ENCODE data around the gene PPIP5K1. TPM values are rescaled to one million over a fixed set of nuclear protein-coding genes. Genes with fewer than 3 reads are reported as not detected.

The PPIP5K1 gene
- total and polyA plus RNA-seq, 3 donors from 2014 or later, result 44.9 to 165 (median 138) TPM

DNA sequence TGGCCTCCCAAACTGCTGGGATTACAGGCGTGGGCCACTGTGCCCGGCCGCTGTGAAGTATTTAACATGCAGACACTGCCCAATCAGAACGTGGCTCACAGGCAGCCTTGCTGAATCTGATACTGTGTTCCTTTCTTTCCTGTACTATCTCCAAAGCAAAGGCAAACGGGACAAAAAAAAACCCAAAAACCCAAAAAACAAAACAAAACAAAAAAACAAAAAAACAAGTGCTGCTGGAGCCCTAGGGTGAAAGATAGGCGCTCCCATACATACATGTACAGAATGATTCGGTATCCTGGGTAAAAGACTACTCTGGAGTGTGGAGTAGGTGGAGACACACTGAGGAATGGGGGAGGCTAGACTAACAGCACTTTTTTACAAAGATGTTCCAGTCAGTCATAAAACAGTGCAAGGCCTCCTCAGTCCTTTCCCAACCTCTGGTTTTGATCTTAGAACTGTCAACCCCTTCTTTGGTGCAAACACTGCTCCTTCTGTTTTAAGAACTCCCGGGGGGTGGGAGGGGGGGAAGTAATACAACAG lies 80.3 kb downstream of the PPIP5K1 start:
- no peaks in the 10 kb centered on the region for H3K9me3 ChIP-seq
- H3K36me3 ChIP-seq (ENCODE audit: low read depth, missing control alignments), result no peaks in the 10 kb centered on the region
- peaks cover 29% of the 10 kb centered on the region for H3K4me1 ChIP-seq
- H3K27me3 ChIP-seq, result no peaks in the 10 kb centered on the region
- H3K4me3 ChIP-seq, result peak overlapping the region; percentile 62 to 70
- TF ChIP-seq CTCF (IDR thresholded peaks at IDR 0.05) (no peak), POLR2A (IDR thresholded peaks at IDR 0.05) (no peak)
- 9 to 16% methylated on average over 8 of the region's 8 CpGs for WGBS, 2 donors
- H3K27ac ChIP-seq, result peak overlapping the region; percentile 81 to 96
- DNase-seq, result peak; percentile 80
- intact Hi-C loops (cut with DNase I; ENCODE audit: low total_unique reads), result no loop called here

GRCh38 chr15:43508991-43509659 lies 80.9 kb downstream of the PPIP5K1 start:
- Histone ChIP-seq H3K36me3 (ENCODE audit: low read depth, missing control alignments) (no peaks in the 10 kb centered on the region), H3K9me3 (no peaks in the 10 kb centered on the region), H3K4me1 (peaks cover 29% of the 10 kb centered on the region), H3K27ac (peak overlapping the region; percentile 81 to 96), H3K27me3 (no peaks in the 10 kb centered on the region), H3K4me3 (no peak overlapping the region)
- intact Hi-C loops (cut with DNase I; ENCODE audit: low total_unique reads), result no loop called here
- WGBS, 2 donors, result 19 to 25% methylated on average over 9 of the region's 9 CpGs
- peak; percentile 38 for DNase-seq
- no peak for TF ChIP-seq CTCF (IDR thresholded peaks at IDR 0.05)
- no peak for TF ChIP-seq POLR2A (IDR thresholded peaks at IDR 0.05)

GRCh38 chr15:43508421-43508820 lies 81.6 kb downstream of the PPIP5K1 start:
- intact Hi-C loops (cut with DNase I; ENCODE audit: low total_unique reads), result no loop called here

GRCh38 chr15:43505738-43506137 lies 84.3 kb downstream of the PPIP5K1 start:
- DNase-seq, result no peak
- 63 to 85% methylated on average over 1 of the region's 1 CpG for WGBS, 2 donors
- Histone ChIP-seq H3K4me3 (no peak overlapping the region), H3K36me3 (ENCODE audit: low read depth, missing control alignments) (no peaks in the 10 kb centered on the region), H3K27me3 (no peaks in the 10 kb centered on the region), H3K9me3 (no peaks in the 10 kb centered on the region), H3K27ac (no peak overlapping the region), H3K4me1 (peaks cover 20% of the 10 kb centered on the region)
- intact Hi-C loops (cut with DNase I; ENCODE audit: low total_unique reads), result no loop called here
- TF ChIP-seq CTCF (IDR thresholded peaks at IDR 0.05), result no peak

More at GRCh38 chr15:43508421-43508820, 81.6 kb downstream of the PPIP5K1 start:
- TF ChIP-seq POLR2A (IDR thresholded peaks at IDR 0.05), result no peak
- no peak for TF ChIP-seq CTCF (IDR thresholded peaks at IDR 0.05)
- H3K27ac ChIP-seq, result peak overlapping the region; percentile 81 to 96
- DNase-seq, result no peak
- H3K36me3 ChIP-seq (ENCODE audit: low read depth, missing control alignments), result no peaks in the 10 kb centered on the region
- 73 to 76% methylated on average over 1 of the region's 1 CpG for WGBS, 2 donors
- no peaks in the 10 kb centered on the region for H3K9me3 ChIP-seq
- H3K27me3 ChIP-seq, result no peaks in the 10 kb centered on the region
- H3K4me3 ChIP-seq, result no peak overlapping the region
- peaks cover 24% of the 10 kb centered on the region for H3K4me1 ChIP-seq

DNA sequence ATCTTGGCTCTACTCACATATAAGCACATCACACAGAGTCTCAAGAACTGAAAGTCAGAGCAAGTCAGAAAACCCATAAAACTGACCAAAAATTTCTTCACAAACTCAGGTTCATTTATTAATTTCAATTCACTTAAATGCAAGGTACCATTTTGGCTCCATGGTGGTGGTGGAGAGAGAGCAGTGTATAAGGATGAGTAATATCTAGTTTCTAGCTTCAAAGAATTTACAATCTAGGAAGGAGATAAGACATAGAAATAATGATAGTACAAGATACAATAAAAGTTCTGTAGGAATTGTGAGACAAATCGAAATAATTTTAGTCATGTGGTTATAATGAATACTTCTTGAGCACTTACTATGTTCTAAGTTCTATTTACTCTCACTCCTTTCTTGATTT lies 90.4 kb downstream of the PPIP5K1 start:
- Histone ChIP-seq H3K9me3 (no peaks in the 10 kb centered on the region), H3K36me3 (ENCODE audit: low read depth, missing control alignments) (no peaks in the 10 kb centered on the region), H3K27me3 (no peaks in the 10 kb centered on the region), H3K4me1 (no peaks in the 10 kb centered on the region), H3K4me3 (no peak overlapping the region), H3K27ac (no peak overlapping the region)
- no peak for DNase-seq
- 71 to 88% methylated on average over 1 of the region's 1 CpG for WGBS, 2 donors
- no peak for TF ChIP-seq CTCF (IDR thresholded peaks at IDR 0.05)
- TF ChIP-seq POLR2A (IDR thresholded peaks at IDR 0.05), result no peak
- intact Hi-C loops (cut with DNase I; ENCODE audit: low total_unique reads), result no loop called here

All from testis (tissue), 3 donors.